ENCODE results near the gene HYOU1.

GRCh38 chr11:119014209-119014924 lies 42.6 kb downstream of the HYOU1 start:
- TF ChIP-seq, protein P1, sequence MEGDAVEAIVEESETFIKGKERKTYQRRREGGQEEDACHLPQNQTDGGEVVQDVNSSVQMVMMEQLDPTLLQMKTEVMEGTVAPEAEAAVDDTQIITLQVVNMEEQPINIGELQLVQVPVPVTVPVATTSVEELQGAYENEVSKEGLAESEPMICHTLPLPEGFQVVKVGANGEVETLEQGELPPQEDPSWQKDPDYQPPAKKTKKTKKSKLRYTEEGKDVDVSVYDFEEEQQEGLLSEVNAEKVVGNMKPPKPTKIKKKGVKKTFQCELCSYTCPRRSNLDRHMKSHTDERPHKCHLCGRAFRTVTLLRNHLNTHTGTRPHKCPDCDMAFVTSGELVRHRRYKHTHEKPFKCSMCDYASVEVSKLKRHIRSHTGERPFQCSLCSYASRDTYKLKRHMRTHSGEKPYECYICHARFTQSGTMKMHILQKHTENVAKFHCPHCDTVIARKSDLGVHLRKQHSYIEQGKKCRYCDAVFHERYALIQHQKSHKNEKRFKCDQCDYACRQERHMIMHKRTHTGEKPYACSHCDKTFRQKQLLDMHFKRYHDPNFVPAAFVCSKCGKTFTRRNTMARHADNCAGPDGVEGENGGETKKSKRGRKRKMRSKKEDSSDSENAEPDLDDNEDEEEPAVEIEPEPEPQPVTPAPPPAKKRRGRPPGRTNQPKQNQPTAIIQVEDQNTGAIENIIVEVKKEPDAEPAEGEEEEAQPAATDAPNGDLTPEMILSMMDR (conservative IDR thresholded peaks at IDR 0.05): no peak
- TF ChIP-seq EZH2 (IDR thresholded peaks at IDR 0.05; ENCODE audit: low read depth): no peak
